ENCODE measurements around the gene HDAC11. TPM values are rescaled to one million over a fixed set of nuclear protein-coding genes. Genes with fewer than 3 reads are reported as not detected.

Gene HDAC11
- total and polyA plus RNA-seq, 10 donors, result 2.5 to 11.2 (median 6.3) TPM

DNA sequence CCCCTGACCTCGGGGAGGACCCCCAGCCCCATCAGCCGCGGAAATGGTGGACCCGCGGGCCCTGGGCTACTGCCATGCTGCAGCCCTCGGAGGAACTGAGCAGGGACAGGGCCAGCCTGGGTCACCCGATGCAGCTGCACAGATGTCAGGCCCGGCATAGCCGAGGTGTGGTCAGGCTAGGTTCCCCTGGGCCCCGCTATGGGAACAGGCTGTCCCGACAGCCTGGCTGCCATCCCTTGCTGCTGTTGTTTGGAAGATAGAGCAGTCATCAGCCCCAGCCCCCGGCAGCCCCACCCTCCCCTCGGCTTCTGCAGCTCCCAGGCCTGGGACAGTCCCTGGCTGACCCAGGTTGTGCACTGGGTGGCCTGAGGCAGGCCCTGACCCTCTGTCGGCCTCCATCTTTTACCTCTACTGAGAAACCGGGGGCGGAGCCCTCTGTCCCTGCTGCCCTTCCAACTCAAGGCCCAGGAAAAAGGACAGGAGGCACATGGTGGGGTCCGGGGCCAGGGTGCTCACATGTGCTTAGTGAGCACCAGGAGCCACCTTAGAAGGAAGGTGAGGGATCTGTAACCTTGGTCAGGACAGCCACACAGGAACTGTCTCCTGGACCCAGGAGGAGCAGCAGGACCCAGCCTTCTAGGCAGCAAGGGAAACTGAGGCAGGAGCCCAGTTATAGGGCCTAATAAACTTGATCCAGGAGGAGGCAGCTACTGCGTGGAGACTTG is 37.3 kb downstream of the HDAC11 start:
- WGBS, 5 donors, result 55 to 78% (median 70%) methylated on average over 5 to 18 of the region's 18 CpGs
- no peak for DNase-seq
- H3K4me1 ChIP-seq, result peaks cover 0 to 26% (median 10%) of the 10 kb centered on the region in 6 donors
- H3K9me3 ChIP-seq, result peaks cover 0 to 5% (median 0%) of the 10 kb centered on the region in 8 donors
- H3K27me3 ChIP-seq (replicated peaks in 1 of 7), result no peaks in the 10 kb centered on the region
- no peaks in the 10 kb centered on the region for H3K36me3 ChIP-seq
- peak overlapping the region in 3 of 8 donors; percentile 5 to 39 (median 21) for H3K27ac ChIP-seq
- intact Hi-C loops (cut with DNase I; ENCODE audit: low total_unique reads), result no loop called here
- H3K4me3 ChIP-seq, result no peak overlapping the region
- no peak for TF ChIP-seq POLR2A (IDR thresholded peaks at IDR 0.05)
- TF ChIP-seq, protein P1, sequence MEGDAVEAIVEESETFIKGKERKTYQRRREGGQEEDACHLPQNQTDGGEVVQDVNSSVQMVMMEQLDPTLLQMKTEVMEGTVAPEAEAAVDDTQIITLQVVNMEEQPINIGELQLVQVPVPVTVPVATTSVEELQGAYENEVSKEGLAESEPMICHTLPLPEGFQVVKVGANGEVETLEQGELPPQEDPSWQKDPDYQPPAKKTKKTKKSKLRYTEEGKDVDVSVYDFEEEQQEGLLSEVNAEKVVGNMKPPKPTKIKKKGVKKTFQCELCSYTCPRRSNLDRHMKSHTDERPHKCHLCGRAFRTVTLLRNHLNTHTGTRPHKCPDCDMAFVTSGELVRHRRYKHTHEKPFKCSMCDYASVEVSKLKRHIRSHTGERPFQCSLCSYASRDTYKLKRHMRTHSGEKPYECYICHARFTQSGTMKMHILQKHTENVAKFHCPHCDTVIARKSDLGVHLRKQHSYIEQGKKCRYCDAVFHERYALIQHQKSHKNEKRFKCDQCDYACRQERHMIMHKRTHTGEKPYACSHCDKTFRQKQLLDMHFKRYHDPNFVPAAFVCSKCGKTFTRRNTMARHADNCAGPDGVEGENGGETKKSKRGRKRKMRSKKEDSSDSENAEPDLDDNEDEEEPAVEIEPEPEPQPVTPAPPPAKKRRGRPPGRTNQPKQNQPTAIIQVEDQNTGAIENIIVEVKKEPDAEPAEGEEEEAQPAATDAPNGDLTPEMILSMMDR (IDR thresholded peaks at IDR 0.05 in 8 of 11, conservative IDR thresholded peaks at IDR 0.05 in 3 of 11), result no peak
- peak in 1 of 3 donors; percentile 26 for TF ChIP-seq POLR2AphosphoS5 (IDR thresholded peaks at IDR 0.05)

DNA sequence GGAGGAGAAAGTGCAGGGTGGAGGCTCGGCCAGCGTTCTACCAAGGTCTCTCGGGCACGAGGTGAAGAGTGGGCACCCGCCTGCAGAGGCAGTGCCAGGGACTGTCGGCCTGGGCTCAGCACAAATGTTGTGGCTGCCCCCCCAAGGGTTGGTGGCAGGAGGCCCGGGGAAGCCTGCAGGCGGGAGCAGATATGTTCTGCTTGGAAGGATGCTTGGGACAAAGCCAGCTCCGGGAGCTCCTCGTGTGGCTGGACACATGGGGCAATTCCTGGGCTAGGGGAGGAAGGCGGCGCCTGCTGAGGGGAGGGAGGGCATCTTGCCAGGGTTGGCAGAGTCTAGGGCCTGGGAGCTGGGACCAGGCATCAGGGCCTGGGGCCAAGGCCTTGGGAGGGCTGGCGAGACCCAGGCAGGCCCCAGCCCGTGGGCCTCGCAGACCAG is 38.4 kb downstream of the HDAC11 start:
- Histone ChIP-seq H3K9me3 (peaks cover 0 to 5% (median 0%) of the 10 kb centered on the region in 8 donors), H3K27ac (peak overlapping the region in 5 of 8 donors; percentile 51 to 65 (median 58)), H3K27me3 (replicated peaks in 1 of 7) (no peaks in the 10 kb centered on the region), H3K4me1 (peaks cover 0 to 26% (median 10%) of the 10 kb centered on the region in 6 donors), H3K36me3 (no peaks in the 10 kb centered on the region), H3K4me3 (no peak overlapping the region)
- 57 to 82% (median 70%) methylated on average over 14 to 15 of the region's 15 CpGs for WGBS, 5 donors
- peak; percentile 89 for DNase-seq
- TF ChIP-seq POLR2A (IDR thresholded peaks at IDR 0.05) (no peak), POLR2AphosphoS5 (IDR thresholded peaks at IDR 0.05) (peak; percentile 35 to 80 (median 75))
- TF ChIP-seq, protein P1 (IDR thresholded peaks at IDR 0.05 in 8 of 11, conservative IDR thresholded peaks at IDR 0.05 in 3 of 11), result peak in 2 of 11 experiments; percentile 14 to 15
- intact Hi-C loops (cut with DNase I; ENCODE audit: low total_unique reads), result no loop called here

DNA sequence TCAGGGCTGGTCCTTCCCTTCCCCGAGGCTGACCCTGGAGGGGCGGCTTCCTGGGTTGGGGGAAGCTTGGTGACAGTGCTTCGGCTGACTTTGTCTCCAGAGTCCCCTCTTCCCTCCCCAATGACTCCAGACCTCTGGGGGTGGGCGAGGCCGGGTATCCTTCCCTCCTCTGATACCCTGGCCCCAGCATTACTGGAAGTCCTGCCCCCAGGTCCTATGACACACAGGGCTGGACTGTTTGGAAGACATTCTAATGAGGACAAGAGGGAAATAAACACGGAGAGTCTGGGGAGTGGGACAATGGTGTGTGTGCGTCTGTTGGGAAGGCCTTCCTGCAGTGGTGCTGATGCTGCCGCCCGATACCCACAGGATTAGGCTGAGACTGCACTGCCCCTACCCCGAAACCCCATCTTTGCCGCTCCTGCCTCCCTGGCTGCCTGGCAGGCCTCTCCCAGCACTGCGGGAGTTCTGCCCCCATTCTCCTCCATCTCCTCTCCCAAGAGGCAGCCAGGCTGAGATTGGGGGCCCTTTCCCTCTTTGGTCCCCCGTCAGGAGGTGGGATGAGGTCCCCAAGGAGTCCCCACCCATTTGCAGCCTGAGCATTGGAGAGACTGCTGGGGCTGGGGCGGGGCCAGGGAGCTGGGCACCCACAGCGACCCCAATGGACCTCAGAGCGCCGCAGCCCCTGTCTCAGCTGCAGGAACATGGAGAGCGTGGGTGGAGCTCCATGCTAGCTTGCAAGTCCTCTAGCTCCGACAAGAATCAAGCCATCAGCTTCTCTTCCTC is 39.1 kb downstream of the HDAC11 start:
- peak; percentile 48 for DNase-seq
- WGBS, 5 donors, result 77 to 92% (median 85%) methylated on average over 13 to 19 of the region's 19 CpGs

More for the DNA sequence above, 39.1 kb downstream of the HDAC11 start:
- H3K27ac ChIP-seq, result peak overlapping the region in 5 of 8 donors; percentile 51 to 65 (median 58)
- peaks cover 0 to 26% (median 10%) of the 10 kb centered on the region in 6 donors for H3K4me1 ChIP-seq
- TF ChIP-seq POLR2A (IDR thresholded peaks at IDR 0.05) (no peak), POLR2AphosphoS5 (IDR thresholded peaks at IDR 0.05) (no peak)
- TF ChIP-seq, protein P1 (IDR thresholded peaks at IDR 0.05 in 8 of 11, conservative IDR thresholded peaks at IDR 0.05 in 3 of 11), result no peak
- peaks cover 0 to 5% (median 0%) of the 10 kb centered on the region in 8 donors for H3K9me3 ChIP-seq
- no peaks in the 10 kb centered on the region for H3K36me3 ChIP-seq
- H3K4me3 ChIP-seq, result no peak overlapping the region
- intact Hi-C loops (cut with DNase I; ENCODE audit: low total_unique reads), result no loop called here
- H3K27me3 ChIP-seq (replicated peaks in 1 of 7), result no peaks in the 10 kb centered on the region
